Measurements from ENCODE around the gene TNN.

DNA sequence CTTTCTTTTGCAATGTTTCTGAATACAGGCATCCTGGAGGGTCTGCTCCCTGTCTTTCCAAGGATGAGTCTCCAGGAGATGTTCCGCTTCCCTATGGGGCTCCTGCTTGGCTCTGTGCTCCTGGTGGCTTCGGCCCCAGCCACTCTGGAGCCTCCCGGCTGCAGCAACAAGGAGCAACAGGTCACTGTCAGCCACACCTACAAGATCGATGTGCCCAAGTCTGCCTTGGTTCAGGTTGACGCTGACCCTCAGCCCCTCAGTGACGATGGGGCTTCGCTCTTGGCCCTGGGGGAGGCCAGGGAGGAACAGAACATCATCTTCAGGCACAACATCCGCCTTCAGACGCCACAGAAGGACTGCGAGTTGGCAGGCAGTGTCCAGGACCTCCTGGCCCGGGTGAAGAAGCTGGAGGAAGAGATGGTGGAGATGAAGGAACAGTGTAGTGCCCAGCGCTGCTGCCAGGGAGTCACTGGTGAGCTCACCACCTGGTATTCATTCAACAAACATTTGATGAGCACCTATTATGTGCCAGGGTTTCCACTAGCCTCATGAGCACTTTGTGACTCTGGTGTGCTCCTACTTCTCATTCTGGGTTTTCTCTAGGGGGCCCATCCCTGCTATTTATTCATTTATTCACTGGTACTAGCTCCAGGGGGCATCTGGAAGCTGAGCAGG lies 9.9 kb downstream of the TNN start:
- TF ChIP-seq, protein P1, sequence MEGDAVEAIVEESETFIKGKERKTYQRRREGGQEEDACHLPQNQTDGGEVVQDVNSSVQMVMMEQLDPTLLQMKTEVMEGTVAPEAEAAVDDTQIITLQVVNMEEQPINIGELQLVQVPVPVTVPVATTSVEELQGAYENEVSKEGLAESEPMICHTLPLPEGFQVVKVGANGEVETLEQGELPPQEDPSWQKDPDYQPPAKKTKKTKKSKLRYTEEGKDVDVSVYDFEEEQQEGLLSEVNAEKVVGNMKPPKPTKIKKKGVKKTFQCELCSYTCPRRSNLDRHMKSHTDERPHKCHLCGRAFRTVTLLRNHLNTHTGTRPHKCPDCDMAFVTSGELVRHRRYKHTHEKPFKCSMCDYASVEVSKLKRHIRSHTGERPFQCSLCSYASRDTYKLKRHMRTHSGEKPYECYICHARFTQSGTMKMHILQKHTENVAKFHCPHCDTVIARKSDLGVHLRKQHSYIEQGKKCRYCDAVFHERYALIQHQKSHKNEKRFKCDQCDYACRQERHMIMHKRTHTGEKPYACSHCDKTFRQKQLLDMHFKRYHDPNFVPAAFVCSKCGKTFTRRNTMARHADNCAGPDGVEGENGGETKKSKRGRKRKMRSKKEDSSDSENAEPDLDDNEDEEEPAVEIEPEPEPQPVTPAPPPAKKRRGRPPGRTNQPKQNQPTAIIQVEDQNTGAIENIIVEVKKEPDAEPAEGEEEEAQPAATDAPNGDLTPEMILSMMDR (IDR thresholded peaks at IDR 0.05) = no peak
- TF ChIP-seq POLR2A (IDR thresholded peaks at IDR 0.05) = no peak

Data from ovary (tissue), 3 donors.